Lower leg skin (tissue), 3 donors: ENCODE measurements around the gene TRIM5.

Experiments used
- POLR2A ChIP-seq, 2 donors: fragments of 450-650 bp; IDR thresholded peaks; one replicate each; pipeline ENCODE4 v1.6.1; 2016 to 2017; ENCODE audit warnings: antibody characterized with exemption in 2 of 2, mild to moderate bottlenecking in 1 of 2, moderate library complexity in 1 of 2
- TF ChIP-seq, protein P1 (sequence below), 3 donors: fragments of 450-650 bp; IDR thresholded peaks; one replicate each; pipeline ENCODE4 v1.5.1; 2016; ENCODE audit warnings: antibody characterized with exemption in 3 of 3, mild to moderate bottlenecking in 3 of 3, moderate library complexity in 2 of 3

DNA sequence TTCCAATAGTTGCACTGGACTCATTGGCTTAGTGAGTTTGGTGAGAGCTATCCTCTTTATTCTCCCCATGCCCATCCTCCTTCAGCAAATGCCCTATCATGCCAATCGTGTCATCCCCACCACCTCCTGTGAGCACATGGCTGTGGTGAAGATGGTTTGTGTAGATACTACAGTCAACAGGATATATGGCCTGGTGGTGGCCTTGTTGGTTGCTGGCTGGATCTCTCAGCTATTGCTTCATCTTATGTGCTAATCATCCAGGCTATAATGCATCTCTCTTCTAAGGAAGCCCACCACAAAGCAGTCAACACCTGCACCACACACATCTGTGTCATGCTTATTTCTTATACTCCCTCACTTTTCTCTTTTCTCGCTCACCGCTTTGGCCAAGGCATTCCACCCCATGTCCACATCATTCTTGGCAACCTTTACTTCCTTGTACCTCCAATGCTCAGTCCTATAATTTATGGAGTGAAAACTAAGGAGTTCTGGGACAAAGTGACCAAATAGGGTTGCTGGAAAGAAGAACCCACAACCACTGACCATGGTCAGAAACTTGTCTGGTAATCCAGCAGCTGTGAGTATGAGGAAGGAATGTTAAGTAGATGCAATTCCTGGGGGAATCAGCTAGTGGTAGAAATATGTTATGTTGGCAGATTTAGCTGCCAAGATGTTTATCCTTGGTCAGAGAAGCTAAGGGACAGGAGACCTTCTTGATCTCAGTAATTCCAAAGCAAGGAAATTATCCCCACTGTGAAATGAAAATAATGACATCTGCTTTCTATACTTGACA, 35.0 kb upstream of the TRIM5 start:
- TF ChIP-seq, protein P1, sequence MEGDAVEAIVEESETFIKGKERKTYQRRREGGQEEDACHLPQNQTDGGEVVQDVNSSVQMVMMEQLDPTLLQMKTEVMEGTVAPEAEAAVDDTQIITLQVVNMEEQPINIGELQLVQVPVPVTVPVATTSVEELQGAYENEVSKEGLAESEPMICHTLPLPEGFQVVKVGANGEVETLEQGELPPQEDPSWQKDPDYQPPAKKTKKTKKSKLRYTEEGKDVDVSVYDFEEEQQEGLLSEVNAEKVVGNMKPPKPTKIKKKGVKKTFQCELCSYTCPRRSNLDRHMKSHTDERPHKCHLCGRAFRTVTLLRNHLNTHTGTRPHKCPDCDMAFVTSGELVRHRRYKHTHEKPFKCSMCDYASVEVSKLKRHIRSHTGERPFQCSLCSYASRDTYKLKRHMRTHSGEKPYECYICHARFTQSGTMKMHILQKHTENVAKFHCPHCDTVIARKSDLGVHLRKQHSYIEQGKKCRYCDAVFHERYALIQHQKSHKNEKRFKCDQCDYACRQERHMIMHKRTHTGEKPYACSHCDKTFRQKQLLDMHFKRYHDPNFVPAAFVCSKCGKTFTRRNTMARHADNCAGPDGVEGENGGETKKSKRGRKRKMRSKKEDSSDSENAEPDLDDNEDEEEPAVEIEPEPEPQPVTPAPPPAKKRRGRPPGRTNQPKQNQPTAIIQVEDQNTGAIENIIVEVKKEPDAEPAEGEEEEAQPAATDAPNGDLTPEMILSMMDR (IDR thresholded peaks at IDR 0.05): no peak
- TF ChIP-seq POLR2A (IDR thresholded peaks at IDR 0.05): no peak
